ENCODE measurements around the gene RABGAP1L.
"Not testable (repeated sequence)": the region's sequence is repeated elsewhere in the genome, so short reads cannot be mapped to it uniquely, and the experiment has no call there.

RABGAP1L gene

GRCh38 chr1:175042650-175043049, 883.3 kb downstream of the RABGAP1L start:
- no peak for DNase-seq (ENCODE audit: low read depth)

GRCh38 chr1:175043824-175044223, 884.5 kb downstream of the RABGAP1L start:
- no peak for DNase-seq (ENCODE audit: low read depth)

- DNase-seq (ENCODE audit: low read depth) = not testable (repeated sequence)
Measured at GRCh38 chr1:175044591-175044990, 885.3 kb downstream of the RABGAP1L start.

All from activated gamma-delta T cell treated with anti-CD3 and anti-CD28 coated beads, Interleukin-2, amount 50 U/mL, for 16 hours (primary cell).